Gastroesophageal sphincter (tissue), 3 donors: ENCODE data around the gene RPIA.

ENCODE experiments used
- CTCF ChIP-seq, 4 experiments: fragments of 200-600 bp in 2 of 4; fragments of 450-650 bp in 2 of 4; sonication (generic) in 1 of 4; IDR thresholded peaks; one replicate each; pipeline ENCODE4 v1.5.1; 2017 to 2019; ENCODE audit warnings: antibody characterized with exemption in 4 of 4, mild to moderate bottlenecking in 2 of 4, moderate library complexity in 2 of 4
- POLR2AphosphoS5 ChIP-seq: sonication (generic); formaldehyde crosslinking; IDR thresholded peaks from one replicate; pipeline ENCODE4 v1.6.1; 2017; ENCODE audit warnings: antibody characterized with exemption

DNA sequence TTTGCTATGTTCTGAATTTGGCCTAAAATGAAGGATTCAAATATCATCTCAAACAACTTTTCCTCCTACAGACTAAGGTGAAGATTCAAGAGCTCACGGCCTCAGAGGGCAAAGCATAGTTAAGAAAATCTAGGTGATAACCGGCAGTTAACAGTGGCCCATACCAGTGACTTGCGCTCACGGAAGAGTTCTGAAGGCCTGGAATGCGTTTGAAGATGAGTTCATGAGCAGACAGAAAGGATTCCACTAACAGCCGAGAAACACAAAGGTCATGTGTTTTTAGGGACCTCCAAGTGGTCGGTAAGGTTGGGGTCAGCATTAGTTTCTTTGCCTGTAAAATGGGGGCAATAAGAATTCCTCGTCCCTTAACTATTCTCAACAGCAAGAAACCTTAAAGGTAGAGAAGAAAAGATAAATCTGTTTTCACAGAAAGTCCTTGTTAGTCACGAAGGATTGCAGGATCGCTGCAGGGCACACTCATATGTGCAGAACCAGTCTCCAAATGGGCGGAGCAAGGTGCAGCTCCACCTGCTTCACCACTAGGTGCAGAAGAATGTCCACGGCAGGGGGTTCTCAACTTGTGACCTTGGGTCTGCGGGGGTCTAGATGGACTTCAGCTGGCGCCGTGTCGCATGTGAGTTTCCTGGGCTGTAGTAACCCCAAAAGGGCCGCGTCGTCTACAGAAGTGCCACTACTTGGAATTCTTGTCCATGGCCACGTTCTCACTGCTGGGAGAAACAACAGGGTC lies 708 bp upstream of the RPIA start:
- peak in 1 of 4 experiments; percentile 17 for TF ChIP-seq CTCF (IDR thresholded peaks at IDR 0.05)
- TF ChIP-seq POLR2AphosphoS5: no peak
